ENCODE data around the gene ULK4. TPM values are rescaled to one million over a fixed set of nuclear protein-coding genes. Genes with fewer than 3 reads are reported as not detected.

Gene ULK4
- total RNA-seq, result 16.8 and 18.6 TPM in 2 replicates

DNA sequence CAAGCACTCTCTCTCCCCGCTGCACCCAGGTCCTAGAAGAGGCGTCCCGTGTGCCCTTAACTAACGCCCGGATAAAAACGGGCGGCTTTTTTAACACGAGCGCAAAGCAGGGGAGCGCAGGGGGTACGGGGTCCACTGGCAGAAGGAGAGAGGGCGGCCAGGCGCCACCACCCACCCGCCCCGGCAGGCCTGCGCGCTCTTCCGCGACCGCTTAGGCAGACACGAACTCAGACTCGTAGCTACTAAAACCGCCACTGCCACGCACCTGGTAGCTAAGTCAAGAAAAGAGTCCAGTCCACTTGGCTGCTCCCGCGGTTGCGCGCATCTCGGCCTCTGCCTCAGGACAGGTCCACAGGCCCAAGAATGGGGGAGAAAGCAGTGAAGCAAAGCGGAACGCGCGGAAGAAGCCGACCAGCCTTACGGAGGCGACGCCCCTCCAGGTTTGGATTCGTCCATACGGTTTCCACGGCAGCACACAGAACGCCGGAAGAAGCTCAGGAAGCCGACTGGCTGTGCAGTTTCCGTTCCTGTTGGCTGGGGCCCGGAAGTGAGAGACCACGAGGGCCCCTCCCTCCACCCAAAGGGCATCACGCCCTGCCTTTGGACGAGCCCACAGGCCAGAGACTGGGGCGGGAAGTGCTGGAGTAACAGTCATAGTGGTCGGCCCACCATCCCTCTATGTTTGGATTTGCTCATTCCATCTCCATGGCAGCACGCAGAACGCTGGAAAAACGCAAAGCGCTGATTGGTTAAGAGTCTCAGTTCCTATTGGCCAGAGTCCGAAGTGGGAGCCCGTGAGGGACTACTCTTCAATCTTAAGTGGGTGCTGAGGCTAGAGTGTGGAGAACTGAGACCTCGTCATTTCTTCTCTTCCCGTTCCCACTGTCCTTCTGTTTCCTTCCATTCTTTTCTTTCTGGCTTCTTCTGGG lies at the start of gene ULK4:
TSS of gene ULK4 (minus strand) at position 353 of the 929 bp plus-strand sequence. CDS start 7,344 bp downstream, outside the sequence.
- Mint-ChIP-seq H3K4me1 (peaks cover 14% of the 10 kb centered on the region), H3K4me3 (peak within 1 kb of the TSS; percentile 97), H3K27ac (peak within 1 kb of the TSS; percentile 96), H3K27me3 (no peaks in the 10 kb centered on the region), H3K36me3 (ENCODE audit: low read depth) (peaks cover 9% of the 10 kb centered on the region), H3K9me3 (no peaks in the 10 kb centered on the region)
- TF ChIP-seq, protein P1, sequence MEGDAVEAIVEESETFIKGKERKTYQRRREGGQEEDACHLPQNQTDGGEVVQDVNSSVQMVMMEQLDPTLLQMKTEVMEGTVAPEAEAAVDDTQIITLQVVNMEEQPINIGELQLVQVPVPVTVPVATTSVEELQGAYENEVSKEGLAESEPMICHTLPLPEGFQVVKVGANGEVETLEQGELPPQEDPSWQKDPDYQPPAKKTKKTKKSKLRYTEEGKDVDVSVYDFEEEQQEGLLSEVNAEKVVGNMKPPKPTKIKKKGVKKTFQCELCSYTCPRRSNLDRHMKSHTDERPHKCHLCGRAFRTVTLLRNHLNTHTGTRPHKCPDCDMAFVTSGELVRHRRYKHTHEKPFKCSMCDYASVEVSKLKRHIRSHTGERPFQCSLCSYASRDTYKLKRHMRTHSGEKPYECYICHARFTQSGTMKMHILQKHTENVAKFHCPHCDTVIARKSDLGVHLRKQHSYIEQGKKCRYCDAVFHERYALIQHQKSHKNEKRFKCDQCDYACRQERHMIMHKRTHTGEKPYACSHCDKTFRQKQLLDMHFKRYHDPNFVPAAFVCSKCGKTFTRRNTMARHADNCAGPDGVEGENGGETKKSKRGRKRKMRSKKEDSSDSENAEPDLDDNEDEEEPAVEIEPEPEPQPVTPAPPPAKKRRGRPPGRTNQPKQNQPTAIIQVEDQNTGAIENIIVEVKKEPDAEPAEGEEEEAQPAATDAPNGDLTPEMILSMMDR (IDR thresholded peaks at IDR 0.05), result no peak
- ChIA-PET CTCF (interaction anchor here (0.7 to 1.7 kb wide), 4 partner anchors 51 to 138 kb away, joined by 3 to 11 read pairs (median 4); no protein-coding TSS in a partner anchor), POLR2A (interaction anchor here (0.5 to 1.9 kb wide), 25 partner anchors 10 to 1799 kb away, joined by 3 to 32 read pairs (median 5); partner anchors contain the start of genes CTNNB1 and EIF1B)
- DNase-seq (peak; percentile 91), ATAC-seq (ENCODE audit: low read depth) (peak; percentile 88)
- intact Hi-C loops (cut with micrococcal nuclease), result loop anchor here (1.0 to 5.0 kb wide), 13 partner anchors 51 to 1653 kb away; partner anchors contain the start of genes CCDC13, CTNNB1, EIF1B and NKTR

DNA sequence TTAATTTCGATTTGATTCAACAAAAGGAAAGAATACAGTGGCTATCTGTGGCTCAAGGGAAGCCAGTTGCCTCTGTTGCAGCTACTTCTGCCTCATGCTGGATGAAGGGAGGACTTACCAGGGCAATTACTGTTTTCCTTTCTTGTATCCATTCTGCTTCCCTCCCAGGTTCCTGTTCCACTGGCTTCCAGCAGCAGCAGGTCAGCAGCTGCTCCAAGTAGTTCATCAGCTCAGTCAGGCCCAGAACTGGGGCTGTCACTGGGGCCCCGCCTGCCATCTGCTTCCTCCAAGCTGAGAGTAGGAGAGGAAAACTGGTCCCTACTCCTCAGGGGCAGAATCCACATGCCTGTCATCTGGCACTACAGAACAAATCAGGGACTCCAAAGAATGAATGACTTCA lies 48.6 kb upstream of the ULK4 start:
- peaks cover 43% of the 10 kb centered on the region for H3K4me1 Mint-ChIP-seq
- H3K27ac Mint-ChIP-seq, result no peak overlapping the region
- no peak overlapping the region for H3K4me3 Mint-ChIP-seq
- H3K27me3 Mint-ChIP-seq, result no peaks in the 10 kb centered on the region
- CTCF ChIA-PET, result interaction anchor here (0.6 to 1.3 kb wide), 2 partner anchors 88 to 1430 kb away, joined by 3 to 5 read pairs; no protein-coding TSS in a partner anchor
- POLR2A ChIA-PET, result interaction anchor here (0.7 to 2.9 kb wide), 3 partner anchors 48 to 89 kb away, joined by 3 to 32 read pairs (median 4); partner anchors contain the start of gene ULK4
- TF ChIP-seq, protein P1 (IDR thresholded peaks at IDR 0.05), result no peak
- H3K36me3 Mint-ChIP-seq (ENCODE audit: low read depth), result peaks cover 10% of the 10 kb centered on the region
- DNase-seq, result no peak
- H3K9me3 Mint-ChIP-seq, result no peaks in the 10 kb centered on the region
- intact Hi-C loops (cut with micrococcal nuclease), result loop anchor here (5.0 kb wide), 3 partner anchors 118 to 592 kb away; partner anchors contain the start of gene NKTR
- ATAC-seq (ENCODE audit: low read depth), result no peak

DNA sequence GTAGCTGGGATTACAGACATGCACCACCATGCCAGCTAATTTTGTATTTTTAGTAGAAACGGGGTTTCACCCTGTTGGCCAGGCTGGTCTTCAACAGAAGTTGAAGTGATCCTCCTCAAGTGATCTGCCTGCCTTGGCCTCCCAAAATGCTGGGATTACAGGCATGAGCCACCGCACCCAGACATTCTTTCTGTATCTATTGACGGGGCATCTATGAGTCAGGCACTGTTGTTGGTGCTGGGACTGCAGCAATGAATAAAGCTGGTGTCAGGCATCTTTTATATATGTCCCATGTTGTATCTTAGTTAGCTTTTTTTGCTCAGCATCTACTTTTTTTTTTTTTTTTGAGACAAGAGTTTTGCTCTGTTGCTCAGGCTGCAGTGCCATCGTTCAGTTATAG lies 47.6 kb upstream of the ULK4 start:
- intact Hi-C loops (cut with micrococcal nuclease), result no loop called here
- ChIA-PET CTCF (interaction anchor here (1.4 kb wide), 1 partner anchor 90 kb away, joined by 6 read pairs; no protein-coding TSS in a partner anchor), POLR2A (interaction anchor here (1.0 kb wide), 1 partner anchor 71 kb away, joined by 3 read pairs; no protein-coding TSS in a partner anchor)
- Mint-ChIP-seq H3K4me1 (peaks cover 33% of the 10 kb centered on the region), H3K27me3 (no peaks in the 10 kb centered on the region), H3K4me3 (no peak overlapping the region), H3K27ac (no peak overlapping the region), H3K36me3 (ENCODE audit: low read depth) (peaks cover 6% of the 10 kb centered on the region), H3K9me3 (no peaks in the 10 kb centered on the region)
- DNase-seq (no peak), ATAC-seq (ENCODE audit: low read depth) (no peak)
- TF ChIP-seq, protein P1 (IDR thresholded peaks at IDR 0.05), result no peak

DNA sequence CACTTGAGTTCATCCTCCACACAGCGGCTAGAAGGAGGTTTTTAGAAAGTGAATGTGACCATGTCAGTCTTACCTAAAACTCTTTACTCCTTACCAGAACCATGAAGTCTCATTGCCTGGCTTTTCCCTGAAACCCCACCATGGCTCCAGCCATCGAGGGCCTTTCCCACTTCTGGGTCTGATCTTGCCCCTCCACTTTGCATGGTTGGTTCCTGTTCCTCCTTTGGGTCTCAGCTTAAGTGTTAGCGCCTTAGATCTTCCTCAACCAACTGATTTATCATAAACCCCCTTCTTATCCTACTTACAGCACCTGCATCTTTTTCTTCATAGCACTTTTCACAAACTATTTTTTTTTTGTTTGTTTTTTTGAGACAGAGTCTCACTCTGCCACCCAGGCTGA lies 45.9 kb upstream of the ULK4 start:
- intact Hi-C loops (cut with micrococcal nuclease), result no loop called here
- no peaks in the 10 kb centered on the region for H3K27me3 Mint-ChIP-seq
- no peak overlapping the region for H3K4me3 Mint-ChIP-seq
- DNase-seq (no peak), ATAC-seq (ENCODE audit: low read depth) (no peak)
- H3K36me3 Mint-ChIP-seq (ENCODE audit: low read depth), result no peaks in the 10 kb centered on the region
- H3K4me1 Mint-ChIP-seq, result peaks cover 31% of the 10 kb centered on the region
- CTCF ChIA-PET, result interaction anchor here (0.6 kb wide), 1 partner anchor 527 kb away, joined by 4 read pairs; no protein-coding TSS in a partner anchor
- H3K9me3 Mint-ChIP-seq, result peaks cover under 1% of the 10 kb centered on the region
- peak overlapping the region; percentile 71 for H3K27ac Mint-ChIP-seq
- TF ChIP-seq, protein P1 (IDR thresholded peaks at IDR 0.05), result no peak
- POLR2A ChIA-PET, result interaction anchor here (0.5 to 1.0 kb wide), 3 partner anchors 17 to 1547 kb away, joined by 3 to 5 read pairs (median 3); partner anchors contain the start of gene ULK4
